Mesothelial cell of epicardium (in vitro differentiated cells): ENCODE data around the gene RAC3. TPM values are rescaled to one million over a fixed set of nuclear protein-coding genes. Genes with fewer than 3 reads are reported as not detected.

ENCODE experiments used
- DNase-seq, 2 experiments: peaks; one replicate each; pipeline ENCODE4 v3.0.0; 2021; ENCODE audit warnings: low spot score in 2 of 2; ENCODE audit not compliant: unreplicated experiment in 2 of 2
- H3K27ac Mint-ChIP-seq: 2 replicates; pipeline ENCODE4 v1.8.0; 2021; ENCODE audit warnings: mixed read lengths
- H3K27me3 Mint-ChIP-seq: 2 replicates; pipeline ENCODE4 v1.8.0; 2021; ENCODE audit warnings: low read depth, mixed read lengths
- H3K36me3 Mint-ChIP-seq: 2 replicates; pipeline ENCODE4 v1.8.0; 2021; ENCODE audit warnings: mixed read lengths
- H3K4me1 Mint-ChIP-seq: 2 replicates; pipeline ENCODE4 v1.8.0; 2021; ENCODE audit warnings: mixed read lengths
- H3K4me3 Mint-ChIP-seq: 2 replicates; pipeline ENCODE4 v1.8.0; 2021; ENCODE audit warnings: mild to moderate bottlenecking, moderate library complexity, mixed read lengths
- H3K9me3 Mint-ChIP-seq: 2 replicates; pipeline ENCODE4 v1.8.0; 2021; ENCODE audit warnings: mixed read lengths
- total RNA-seq: library from RNA; stranded (reverse); gene quantifications from 3 replicates; pipeline ENCODE4 v1.2.1, GENCODE V29; 2021
- TF ChIP-seq, protein P1 (sequence below): fragments of 200-600 bp; sonication (generic); IDR thresholded peaks from one replicate; pipeline ENCODE4 v1.5.0; 2021; ENCODE audit warnings: antibody characterized with exemption; ENCODE audit not compliant: unreplicated experiment

The RAC3 gene
- total RNA-seq, 1 donor from 2014 or later, result 34.6 TPM

DNA sequence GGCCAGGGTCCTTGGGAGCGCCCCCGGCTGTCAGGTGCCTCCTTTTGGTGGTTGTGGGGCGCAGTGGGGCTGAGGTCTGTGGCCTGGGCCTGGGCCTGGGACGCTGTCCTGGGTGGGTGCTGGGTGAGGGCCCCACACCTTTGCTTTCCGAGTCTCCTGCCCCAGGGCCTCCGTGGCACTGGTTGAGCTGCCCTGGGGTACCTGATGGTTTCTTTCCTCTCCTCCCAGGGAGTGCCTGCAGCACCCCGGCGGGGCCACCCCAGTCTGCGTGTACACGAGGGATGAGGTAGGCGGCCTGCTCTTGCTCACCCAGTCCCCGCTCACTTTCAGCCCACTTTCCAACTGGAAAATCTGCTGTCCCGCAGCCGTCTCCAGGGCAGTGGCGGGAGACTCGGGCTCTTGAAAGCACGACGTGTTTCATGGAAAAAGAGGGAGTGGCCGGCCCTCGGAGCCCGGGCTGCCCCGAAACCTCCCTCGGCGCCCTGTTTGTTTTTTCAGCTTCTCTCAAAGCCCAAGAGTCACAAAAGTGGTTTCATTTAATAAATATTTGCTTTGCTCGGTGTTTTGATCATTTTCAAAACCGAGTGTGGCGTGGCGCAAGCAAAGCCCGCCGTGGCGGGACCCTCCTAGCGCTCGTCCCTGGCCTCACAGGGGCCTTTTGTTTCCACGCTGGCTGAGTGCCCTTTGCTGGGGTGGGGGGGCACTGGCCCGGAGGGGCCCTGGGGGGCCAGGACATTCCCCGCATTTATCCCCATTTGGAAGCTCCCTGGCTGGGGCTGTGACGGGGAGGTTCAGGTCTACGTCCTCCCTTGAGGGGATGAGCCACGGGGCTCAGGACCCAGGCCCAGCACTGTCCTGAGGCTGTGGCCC, 36.6 kb upstream of the RAC3 start:
- Mint-ChIP-seq H3K4me1 (peaks cover 18% of the 10 kb centered on the region), H3K27me3 (no peaks in the 10 kb centered on the region), H3K27ac (no peak overlapping the region), H3K36me3 (peaks cover 12% of the 10 kb centered on the region), H3K9me3 (no peaks in the 10 kb centered on the region), H3K4me3 (no peak overlapping the region)
- TF ChIP-seq, protein P1, sequence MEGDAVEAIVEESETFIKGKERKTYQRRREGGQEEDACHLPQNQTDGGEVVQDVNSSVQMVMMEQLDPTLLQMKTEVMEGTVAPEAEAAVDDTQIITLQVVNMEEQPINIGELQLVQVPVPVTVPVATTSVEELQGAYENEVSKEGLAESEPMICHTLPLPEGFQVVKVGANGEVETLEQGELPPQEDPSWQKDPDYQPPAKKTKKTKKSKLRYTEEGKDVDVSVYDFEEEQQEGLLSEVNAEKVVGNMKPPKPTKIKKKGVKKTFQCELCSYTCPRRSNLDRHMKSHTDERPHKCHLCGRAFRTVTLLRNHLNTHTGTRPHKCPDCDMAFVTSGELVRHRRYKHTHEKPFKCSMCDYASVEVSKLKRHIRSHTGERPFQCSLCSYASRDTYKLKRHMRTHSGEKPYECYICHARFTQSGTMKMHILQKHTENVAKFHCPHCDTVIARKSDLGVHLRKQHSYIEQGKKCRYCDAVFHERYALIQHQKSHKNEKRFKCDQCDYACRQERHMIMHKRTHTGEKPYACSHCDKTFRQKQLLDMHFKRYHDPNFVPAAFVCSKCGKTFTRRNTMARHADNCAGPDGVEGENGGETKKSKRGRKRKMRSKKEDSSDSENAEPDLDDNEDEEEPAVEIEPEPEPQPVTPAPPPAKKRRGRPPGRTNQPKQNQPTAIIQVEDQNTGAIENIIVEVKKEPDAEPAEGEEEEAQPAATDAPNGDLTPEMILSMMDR, result no peak
- DNase-seq, result peak in 1 of 2 experiments; percentile 14

DNA sequence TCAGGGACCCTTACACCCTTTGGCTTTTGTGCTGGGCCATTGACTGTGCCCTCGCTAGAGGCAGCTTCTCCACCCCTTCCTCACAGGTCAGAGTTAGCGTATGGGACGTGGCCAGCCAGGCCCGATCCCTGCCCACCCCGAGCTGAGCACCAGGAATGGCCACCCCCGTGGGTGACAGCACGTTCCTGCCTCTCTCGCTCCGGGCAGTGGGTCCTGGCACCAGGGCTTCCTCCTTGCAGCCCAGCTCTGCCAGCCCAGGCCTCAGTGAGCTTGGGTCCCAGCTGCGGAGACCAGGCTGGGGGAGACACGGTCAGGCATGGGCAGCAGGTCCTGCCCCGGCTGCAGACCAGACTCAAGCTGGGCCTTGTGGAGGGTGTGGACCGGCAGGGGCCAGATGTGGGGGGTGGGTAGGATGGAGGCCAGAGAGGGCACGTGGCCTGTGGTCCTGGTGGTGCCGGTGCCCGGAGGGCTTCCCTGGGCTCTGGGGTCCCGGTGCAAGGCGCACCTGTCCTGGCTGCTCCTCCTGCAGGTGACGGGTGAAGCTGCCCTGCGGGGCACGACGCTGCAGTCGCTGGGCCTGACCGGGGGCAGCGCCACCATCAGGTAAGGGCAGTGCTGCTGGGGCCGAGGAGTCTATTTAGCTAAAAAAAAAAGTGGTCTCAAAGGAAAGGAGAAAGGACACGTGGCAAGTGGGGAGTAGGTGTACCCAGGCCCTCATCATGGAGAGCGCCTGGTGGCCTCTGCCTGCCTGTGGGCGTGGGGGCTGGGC, 35.8 kb upstream of the RAC3 start:
- no peak overlapping the region for H3K4me3 Mint-ChIP-seq
- DNase-seq, result peak in 1 of 2 experiments; percentile 13
- TF ChIP-seq, protein P1, result no peak
- H3K27me3 Mint-ChIP-seq, result no peaks in the 10 kb centered on the region
- peaks cover 8% of the 10 kb centered on the region for H3K36me3 Mint-ChIP-seq
- H3K4me1 Mint-ChIP-seq, result peaks cover 21% of the 10 kb centered on the region
- no peak overlapping the region for H3K27ac Mint-ChIP-seq
- H3K9me3 Mint-ChIP-seq, result no peaks in the 10 kb centered on the region

DNA sequence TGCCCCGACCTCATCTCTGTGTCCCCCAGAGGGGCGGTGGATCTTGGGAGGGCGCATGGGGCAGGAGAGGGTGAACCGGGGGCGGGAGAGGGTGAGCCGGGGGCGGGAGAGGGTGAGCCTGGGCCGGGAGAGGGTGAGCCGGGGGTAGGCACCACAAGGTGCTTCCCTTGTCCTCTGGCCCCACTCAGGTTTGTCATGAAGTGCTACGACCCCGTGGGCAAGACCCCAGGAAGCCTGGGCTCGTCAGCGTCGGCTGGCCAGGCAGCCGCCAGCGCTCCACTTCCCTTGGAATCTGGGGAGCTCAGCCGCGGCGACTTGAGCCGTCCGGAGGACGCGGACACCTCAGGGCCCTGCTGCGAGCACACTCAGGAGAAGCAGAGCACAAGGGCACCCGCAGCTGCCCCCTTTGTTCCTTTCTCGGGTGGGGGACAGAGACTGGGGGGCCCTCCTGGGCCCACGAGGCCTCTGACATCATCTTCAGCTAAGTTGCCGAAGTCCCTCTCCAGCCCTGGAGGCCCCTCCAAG, 35.2 kb upstream of the RAC3 start:
- H3K27me3 Mint-ChIP-seq, result no peaks in the 10 kb centered on the region

DNA sequence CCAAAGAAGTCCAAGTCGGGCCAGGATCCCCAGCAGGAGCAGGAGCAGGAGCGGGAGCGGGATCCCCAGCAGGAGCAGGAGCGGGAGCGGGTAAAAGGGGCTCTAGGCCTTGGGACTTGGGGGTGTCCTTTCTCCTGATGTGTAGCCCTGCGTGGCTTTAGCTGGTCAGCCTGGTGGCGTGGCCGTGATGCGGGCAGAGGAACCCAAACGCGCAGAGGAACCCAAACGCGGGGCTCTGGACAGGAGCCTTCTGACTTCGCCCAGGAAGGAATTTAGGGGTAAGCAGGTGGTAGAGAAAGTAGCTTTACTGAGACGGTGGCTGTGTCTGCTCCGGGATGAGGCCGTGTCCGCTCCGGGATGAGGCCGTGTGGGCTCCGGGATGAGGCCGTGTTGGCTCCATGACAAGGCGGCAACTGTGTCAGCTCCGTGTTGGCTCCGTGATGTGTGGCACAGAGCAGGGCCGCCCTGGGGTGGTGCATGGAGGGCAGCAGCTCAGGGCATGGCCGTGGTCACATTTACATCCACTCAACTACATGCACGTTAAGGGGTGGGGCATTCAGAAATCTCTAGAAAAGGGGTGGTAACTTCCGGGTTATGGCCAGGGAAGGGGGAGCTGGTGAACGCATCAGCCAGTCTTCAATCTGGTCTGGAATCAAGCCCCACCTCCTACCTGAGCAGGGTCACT, 34.6 kb upstream of the RAC3 start:
- H3K27ac Mint-ChIP-seq, result no peak overlapping the region

More for the DNA sequence above, 35.2 kb upstream of the RAC3 start:
- peaks cover 6% of the 10 kb centered on the region for H3K36me3 Mint-ChIP-seq
- H3K27ac Mint-ChIP-seq, result no peak overlapping the region
- TF ChIP-seq, protein P1, result no peak
- peaks cover 19% of the 10 kb centered on the region for H3K4me1 Mint-ChIP-seq
- no peak for DNase-seq
- no peaks in the 10 kb centered on the region for H3K9me3 Mint-ChIP-seq
- H3K4me3 Mint-ChIP-seq, result no peak overlapping the region

DNA sequence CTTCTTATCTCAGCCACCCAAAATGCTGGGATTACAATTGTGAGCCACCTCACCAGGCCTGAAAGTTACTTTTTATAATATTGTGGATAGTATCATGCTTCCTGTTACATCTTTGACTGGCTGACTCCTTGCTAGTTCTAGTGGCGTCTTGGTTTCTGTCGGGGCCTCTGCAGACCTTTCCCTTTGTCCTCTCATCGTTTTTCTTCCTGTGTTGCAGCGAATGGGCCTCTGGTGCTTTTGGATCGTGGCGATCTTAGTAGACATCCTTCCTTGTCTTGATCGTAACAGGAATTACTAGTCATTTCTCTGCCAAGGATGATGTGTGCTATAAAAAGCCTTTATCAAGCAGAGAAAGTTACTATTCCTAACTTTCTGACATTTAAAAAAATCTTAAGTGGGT, 33.3 kb upstream of the RAC3 start:
- H3K27ac Mint-ChIP-seq, result peak overlapping the region; percentile 55
- TF ChIP-seq, protein P1, result no peak
- H3K4me3 Mint-ChIP-seq, result no peak overlapping the region
- DNase-seq, result no peak
- no peaks in the 10 kb centered on the region for H3K9me3 Mint-ChIP-seq
- peaks cover 6% of the 10 kb centered on the region for H3K36me3 Mint-ChIP-seq
- peaks cover 11% of the 10 kb centered on the region for H3K4me1 Mint-ChIP-seq
- H3K27me3 Mint-ChIP-seq, result no peaks in the 10 kb centered on the region

More for the DNA sequence above, 34.6 kb upstream of the RAC3 start:
- TF ChIP-seq, protein P1, result no peak
- Mint-ChIP-seq H3K36me3 (peaks cover 6% of the 10 kb centered on the region), H3K4me1 (peaks cover 14% of the 10 kb centered on the region), H3K4me3 (no peak overlapping the region), H3K27me3 (no peaks in the 10 kb centered on the region), H3K9me3 (no peaks in the 10 kb centered on the region)
- DNase-seq, result no peak
